K562 (cell line): ENCODE results near the gene MYPN. TPM values are rescaled to one million over a fixed set of nuclear protein-coding genes. Genes with fewer than 3 reads are reported as not detected.

Experiments
- CBX2 ChIP-seq: fragments of 200-600 bp; sonication (generic); IDR thresholded peaks from one replicate; pipeline ENCODE4 v1.6.1; 2012; ENCODE audit warnings: mild to moderate bottlenecking, low read length, inconsistent platforms; ENCODE audit not compliant: insufficient read depth, poor library complexity, severe bottlenecking
- CHD7 ChIP-seq: fragments of 200-600 bp; sonication (generic); IDR thresholded peaks from one replicate; pipeline ENCODE4 v1.6.1; 2012; ENCODE audit warnings: mild to moderate bottlenecking, low read depth, low read length, inconsistent platforms
- POLR2H ChIP-seq: IDR thresholded peaks from 2 replicates; pipeline ENCODE4 v1.6.1; 2016; ENCODE audit warnings: missing genetic modification characterization, low read depth, mild to moderate bottlenecking, control low read depth, missing compliant biosample characterization, moderate library complexity
- SETDB1 ChIP-seq: IDR thresholded peaks from one replicate; pipeline ENCODE4 v1.6.1; 2012; ENCODE audit warnings: low read length, control low read depth, inconsistent platforms
- STAT5B ChIP-seq: fragments of 250-450 bp; sonication (Bioruptor Pico); IDR thresholded peaks from 2 replicates; pipeline ENCODE4 v1.8.0; 2021; ENCODE audit warnings: mild to moderate bottlenecking, inconsistent platforms
- TFE3 ChIP-seq: fragments of 450-650 bp; formaldehyde crosslinking; IDR thresholded peaks from 2 replicates; pipeline ENCODE4 v1.4.0; 2020; ENCODE audit warnings: mild to moderate bottlenecking, mixed read lengths
- ZZZ3 ChIP-seq: fragments of 450-650 bp; IDR thresholded peaks from 2 replicates; pipeline ENCODE4 v1.6.1; 2016; ENCODE audit warnings: antibody characterized with exemption, mild to moderate bottlenecking, moderate library complexity
- polyA plus RNA-seq, 8 experiments: library from polyadenylated mRNA; depleted of rRNA in 4 of 8; stranded (reverse) in 5 of 8; unstranded in 3 of 8; fragments of >200 nt; fragmentation: Nextera tagmentation in 2 of 8; fragmentation: Illumina TruSeq in 1 of 8; extraction: Ambion mirVana in 2 of 8; extraction: Trizol in 1 of 8; gene quantifications; 2 replicates each; pipeline versions ENCODE4 v1.2.1 to v1.2.3, GENCODE V29; 2011 to 2014; ENCODE audit warnings: inconsistent platforms in 1 of 8, missing spikeins in 1 of 8
- total RNA-seq, 7 experiments: library from RNA; depleted of rRNA in 6 of 7; stranded (reverse); fragments of >200 nt in 6 of 7; fragmentation: Illumina TruSeq in 2 of 7; extraction: Trizol in 2 of 7; gene quantifications; 2 replicates each; pipeline versions ENCODE4 v1.2.1 to v1.2.3, GENCODE V29; 2011 to 2021; ENCODE audit warnings: low replicate concordance in 1 of 7
- TF ChIP-seq, protein P1 (sequence below): fragments of 450-650 bp; formaldehyde crosslinking; IDR thresholded peaks from 2 replicates; pipeline ENCODE4 v1.4.0; 2022; ENCODE audit warnings: missing genetic modification characterization
- TF ChIP-seq, protein P2 (sequence below): fragments of 450-650 bp; formaldehyde crosslinking; IDR thresholded peaks from 2 replicates; pipeline ENCODE4 v1.4.0; 2020; ENCODE audit warnings: mild to moderate bottlenecking, moderate library complexity

MYPN gene
- total and polyA plus RNA-seq, 9 of the 15 experiments (the other 6 are each of a cell fraction or from before 2014, with no cell fraction given): not detected

DNA sequence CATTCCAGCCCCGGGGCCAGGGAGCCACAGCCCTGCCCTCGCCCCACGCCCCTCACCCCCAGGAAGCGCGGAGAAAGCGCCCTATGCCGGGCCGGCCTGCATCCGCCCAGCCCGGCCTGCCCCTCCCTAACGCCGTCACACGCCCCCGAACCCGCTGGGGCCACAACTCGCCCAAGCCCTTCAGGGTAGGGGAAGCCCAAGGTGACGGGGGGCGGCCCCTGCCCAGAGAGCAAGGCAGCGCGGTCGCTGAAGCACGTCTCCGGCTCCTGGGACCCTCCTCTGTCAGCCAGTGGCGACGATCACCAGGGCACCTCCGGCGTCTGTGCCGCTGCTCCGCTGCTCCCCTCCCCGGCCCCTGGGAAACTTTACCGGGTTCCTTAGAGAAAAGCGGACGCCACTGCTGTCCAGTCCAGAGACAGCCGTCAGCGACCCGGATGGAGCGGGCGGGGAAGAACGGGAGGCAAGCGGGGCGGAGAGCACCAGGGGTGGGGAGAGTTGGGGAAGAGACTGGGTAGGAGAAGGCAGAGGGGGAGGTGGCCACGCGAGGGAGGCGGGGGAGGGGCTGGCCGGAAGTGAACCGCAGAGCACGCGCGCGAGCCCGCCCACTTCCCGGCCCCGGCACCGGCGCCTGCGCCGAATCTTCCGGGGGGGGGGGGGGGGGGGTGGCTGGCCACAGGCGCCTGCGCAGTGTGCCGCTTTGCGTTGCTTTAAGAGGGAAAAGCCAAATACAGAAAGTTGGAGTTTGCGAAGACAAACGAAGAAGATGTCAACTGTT lies 34.3 kb upstream of the MYPN start, which contains the start of gene HERC4 (continued):
- TF ChIP-seq, protein P1, sequence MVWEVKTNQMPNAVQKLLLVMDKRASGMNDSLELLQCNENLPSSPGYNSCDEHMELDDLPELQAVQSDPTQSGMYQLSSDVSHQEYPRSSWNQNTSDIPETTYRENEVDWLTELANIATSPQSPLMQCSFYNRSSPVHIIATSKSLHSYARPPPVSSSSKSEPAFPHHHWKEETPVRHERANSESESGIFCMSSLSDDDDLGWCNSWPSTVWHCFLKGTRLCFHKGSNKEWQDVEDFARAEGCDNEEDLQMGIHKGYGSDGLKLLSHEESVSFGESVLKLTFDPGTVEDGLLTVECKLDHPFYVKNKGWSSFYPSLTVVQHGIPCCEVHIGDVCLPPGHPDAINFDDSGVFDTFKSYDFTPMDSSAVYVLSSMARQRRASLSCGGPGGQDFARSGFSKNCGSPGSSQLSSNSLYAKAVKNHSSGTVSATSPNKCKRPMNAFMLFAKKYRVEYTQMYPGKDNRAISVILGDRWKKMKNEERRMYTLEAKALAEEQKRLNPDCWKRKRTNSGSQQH: no peak
- TF ChIP-seq, protein P2, sequence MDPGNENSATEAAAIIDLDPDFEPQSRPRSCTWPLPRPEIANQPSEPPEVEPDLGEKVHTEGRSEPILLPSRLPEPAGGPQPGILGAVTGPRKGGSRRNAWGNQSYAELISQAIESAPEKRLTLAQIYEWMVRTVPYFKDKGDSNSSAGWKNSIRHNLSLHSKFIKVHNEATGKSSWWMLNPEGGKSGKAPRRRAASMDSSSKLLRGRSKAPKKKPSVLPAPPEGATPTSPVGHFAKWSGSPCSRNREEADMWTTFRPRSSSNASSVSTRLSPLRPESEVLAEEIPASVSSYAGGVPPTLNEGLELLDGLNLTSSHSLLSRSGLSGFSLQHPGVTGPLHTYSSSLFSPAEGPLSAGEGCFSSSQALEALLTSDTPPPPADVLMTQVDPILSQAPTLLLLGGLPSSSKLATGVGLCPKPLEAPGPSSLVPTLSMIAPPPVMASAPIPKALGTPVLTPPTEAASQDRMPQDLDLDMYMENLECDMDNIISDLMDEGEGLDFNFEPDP (CRISPR knock-in tag): no peak
- TF ChIP-seq ZZZ3: no peak
- TF ChIP-seq SETDB1: no peak
- TF ChIP-seq POLR2H (tag): peak; percentile 14
- no peak for TF ChIP-seq STAT5B
- no peak for TF ChIP-seq CBX2
- peak; percentile 91 for TF ChIP-seq CHD7
- TF ChIP-seq TFE3 (CRISPR knock-in tag): no peak
